Amniotic epithelial cell (primary cell): ENCODE measurements around the gene VWC2L.

Experiments
- DNase-seq: peaks from one replicate; pipeline ENCODE4 v3.0.0-alpha.2; 2010; ENCODE audit warnings: low read depth

The VWC2L gene

DNA sequence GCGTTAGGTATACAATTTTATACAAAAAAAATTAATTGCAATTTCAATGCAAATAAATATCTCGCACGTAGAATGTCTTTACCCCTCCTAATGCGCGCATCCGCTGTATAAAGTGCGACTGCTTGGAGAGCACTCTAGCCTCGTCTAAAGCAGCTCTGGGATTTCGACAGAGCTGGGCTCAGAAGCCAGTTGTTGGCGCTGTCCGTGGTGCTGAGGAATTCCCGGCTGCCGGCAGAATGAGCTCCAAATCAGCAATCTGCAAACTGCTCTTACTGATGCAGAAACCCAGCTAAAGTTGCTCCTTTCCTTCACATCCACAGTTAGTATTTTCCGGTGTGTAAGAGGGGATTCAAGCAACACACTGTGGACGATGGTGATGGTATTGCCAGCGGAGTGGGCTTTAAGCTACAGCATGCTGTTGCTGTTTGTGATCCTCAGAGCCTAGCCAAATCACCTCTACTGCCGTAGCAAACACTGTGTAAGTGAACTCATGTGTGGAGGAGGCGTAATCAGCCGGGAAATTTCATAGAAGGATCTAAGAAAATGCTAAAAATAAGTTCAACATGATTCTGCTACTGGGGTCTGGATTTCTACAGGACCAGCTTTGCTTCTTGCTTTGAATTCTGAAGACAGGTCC, at the start of gene VWC2L:
Gene VWC2L (plus strand): TSS at position 137 of the 637 bp plus-strand sequence. CDS start 3,140 bp downstream, outside the sequence.
- DNase-seq: peak; percentile 56

DNA sequence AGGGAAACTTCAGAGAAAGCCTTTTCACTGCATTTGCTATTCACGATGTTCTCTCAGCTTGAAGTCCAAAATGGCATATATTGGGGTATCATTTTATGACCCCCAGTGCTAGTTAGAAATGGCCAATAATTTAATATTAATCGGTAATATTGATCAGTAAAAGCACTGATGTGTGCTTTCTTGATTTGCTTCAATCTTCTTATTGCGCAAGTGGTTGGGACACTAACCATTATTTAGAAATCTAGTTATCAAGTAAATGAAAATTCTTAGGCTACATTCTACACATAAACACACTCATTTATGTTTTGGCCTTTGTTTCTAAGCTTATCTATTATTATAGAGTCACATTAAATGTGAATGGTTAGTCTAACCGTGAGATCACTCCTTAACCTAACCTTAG, 49.7 kb upstream of the VWC2L start:
- DNase-seq: no peak

DNA sequence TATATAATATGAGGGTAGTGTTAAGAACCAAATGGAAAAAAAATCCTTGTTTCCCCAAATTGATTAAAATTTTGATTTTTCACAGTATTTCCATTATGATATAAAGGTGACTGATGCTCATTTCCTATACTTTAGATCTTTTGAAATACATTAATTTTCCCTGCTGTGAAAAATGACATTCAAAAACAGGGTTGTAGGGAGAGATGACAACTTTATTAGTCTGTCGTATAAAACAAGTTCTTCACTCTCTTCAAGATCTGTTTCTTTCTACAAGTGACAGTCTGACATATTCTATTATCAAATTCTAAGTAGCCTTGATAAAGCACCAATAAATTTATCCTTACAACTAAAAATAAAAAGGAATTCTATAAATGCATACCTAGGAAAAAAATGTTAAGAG, 45.3 kb upstream of the VWC2L start:
- no peak for DNase-seq

DNA sequence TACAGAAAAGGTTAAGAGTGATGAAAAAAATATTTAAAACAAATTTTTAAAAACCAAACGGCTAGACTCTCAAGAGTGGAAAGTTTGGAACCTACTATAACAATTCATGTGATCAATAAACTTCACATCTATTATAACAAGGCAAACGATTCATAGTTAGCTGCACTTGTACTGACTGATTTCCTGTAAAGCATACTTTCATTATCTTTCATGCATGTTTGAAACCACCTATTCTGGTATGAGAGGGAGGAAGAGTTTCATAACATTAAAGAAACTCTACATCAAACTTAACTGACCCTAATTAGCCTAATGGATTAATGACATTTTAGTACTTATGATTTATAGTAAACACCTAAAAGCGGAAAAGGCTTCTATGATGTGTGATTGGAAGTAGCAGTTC, 43.7 kb upstream of the VWC2L start:
- DNase-seq: no peak

DNA sequence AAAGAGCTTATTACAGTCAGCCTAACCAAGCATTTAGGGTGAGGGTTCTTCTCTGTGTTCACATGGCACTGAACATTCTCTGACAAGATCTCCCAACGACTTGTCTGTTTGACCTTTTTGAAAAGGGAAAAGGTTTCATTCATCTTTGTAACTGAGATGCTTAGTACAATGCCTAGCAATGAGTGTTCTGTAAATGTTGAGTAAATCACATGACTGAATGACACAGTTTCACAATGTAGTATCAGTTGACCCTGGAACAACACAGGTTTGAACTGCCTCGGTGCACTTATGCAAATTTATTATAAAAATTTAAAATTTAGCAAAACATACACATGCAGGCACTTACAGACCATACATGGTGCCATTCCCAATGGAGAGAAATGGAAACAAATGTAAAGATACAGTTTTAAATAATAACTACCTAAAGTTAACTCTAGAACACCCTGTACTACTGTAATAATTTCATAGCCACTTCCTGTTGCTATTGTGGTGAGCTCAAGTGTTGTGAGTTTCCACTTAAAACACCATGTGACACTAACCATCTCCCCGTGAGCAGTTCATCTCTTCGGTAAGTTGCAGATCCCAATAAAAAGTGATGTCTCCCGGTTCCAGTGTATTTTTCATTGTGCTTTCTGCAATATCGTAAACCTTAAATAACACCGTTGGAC, 34.1 kb upstream of the VWC2L start:
- DNase-seq: no peak

DNA sequence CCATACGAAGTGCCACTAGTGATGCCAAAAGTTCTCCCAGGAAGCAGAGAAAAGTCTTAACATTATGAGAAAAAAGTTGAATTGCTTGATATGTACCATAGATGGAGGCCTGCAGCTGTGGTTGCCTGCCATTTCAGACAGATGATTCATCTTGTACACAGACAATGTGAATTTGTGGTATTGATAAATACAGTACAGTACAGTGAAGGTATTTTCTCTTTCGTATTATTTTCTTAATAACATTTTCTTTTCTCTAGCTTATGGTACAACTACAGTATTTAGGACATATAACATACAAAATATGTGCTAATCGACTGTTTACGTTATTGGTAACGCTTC, 33.6 kb upstream of the VWC2L start:
- no peak for DNase-seq

DNA sequence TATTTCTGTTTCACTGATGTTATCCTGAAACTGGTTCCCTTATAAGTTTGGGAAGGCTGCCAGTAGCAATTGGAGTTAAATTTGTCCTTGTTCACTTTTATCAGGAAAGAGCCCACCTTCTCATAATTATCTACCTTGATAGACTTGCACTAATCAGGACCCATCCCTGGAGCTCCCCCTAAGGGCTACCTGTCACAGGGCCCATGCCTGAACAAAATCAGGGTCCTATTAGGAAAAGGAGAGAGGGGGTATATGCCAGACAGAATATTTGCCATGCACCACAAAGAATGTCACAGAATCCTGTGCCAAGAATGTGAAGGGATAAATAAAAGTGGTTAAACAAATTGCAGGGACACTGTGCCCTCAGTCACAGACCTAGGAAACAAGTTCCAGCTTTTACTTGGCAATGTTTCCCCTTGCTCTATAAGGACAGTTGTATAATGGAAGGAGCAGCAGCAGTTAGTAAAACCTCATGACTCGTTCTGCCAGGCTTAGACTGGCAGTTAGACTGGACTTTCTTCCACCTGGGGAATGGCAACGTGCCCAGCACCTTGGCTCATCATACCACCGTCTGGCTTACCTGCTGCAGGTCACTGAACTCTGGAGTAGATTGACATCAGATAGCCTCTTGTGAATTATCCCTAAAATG, 32.3 kb upstream of the VWC2L start:
- no peak for DNase-seq

DNA sequence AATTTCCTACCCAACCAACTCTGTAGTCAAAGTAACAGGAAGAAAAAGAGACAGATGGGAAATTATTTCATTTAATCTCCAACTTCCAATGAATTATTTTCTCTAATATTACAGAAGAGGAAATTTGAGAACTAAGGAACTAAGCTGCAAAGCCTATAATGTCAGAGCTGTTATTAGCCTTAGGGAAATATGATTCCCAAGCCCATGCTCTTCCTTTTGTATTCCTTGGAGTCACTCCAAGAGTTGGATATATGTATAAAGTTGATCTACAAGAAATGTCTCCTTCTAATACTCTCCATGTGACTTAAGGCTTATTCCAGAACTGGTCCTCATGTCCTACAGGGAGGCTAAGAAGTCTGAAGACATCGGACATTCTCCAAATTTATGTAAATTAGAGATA, 31.6 kb upstream of the VWC2L start:
- DNase-seq: no peak

DNA sequence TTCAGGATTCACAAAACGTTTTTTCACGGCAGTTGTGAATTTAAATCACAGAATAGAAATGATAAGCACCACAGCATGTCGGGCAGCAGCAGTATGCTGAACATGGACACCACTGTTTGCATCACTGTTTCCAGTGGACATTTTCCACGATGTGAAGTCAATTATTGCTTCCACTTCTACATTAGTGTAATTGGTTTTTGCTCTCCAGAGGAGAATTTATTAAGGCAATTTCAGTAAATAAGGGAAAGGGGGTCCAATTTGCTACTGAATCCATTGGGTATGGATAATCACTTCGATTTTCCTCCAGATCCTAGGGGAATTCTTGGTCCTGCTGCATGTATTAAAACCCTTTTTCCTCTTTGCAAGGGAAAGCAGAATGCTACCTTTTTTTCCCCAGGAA, 30.2 kb upstream of the VWC2L start:
- DNase-seq: no peak

DNA sequence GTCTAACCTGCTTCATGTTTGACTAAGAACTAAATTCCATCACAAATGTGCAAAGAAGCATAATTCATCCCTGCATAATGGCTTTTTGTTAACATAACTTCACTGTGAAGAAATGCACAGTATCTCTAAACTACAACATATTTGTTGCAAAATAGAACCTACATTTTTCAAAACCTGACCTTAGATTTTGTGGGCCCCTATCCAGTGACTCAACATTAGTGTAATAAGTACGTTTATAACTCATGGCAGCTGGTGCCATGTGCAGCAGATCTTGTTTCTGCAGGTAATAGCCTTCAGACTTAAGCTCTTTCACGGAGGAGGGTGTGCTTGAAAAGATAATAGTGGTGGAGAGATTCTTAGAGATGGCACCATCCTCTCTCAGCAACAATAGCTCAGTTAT, 28.6 kb upstream of the VWC2L start:
- no peak for DNase-seq

DNA sequence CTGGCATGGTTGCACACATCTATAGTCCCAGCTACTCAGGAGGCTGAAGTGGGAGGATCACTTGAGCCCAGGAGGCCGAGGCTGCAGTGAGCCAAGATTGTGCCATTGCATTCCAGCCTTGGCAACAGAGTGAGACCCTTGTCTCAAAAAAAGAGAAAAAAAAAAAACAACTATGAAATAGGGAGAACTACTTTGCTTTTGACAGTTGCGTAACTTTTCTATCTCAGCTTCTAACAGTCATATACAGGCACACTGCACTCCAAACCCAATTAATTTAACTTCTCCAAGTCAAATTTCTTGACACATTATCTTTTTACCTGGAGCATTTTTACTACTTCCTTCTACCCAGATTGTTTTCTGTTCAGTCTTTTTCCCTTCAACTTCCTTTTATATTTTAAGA, 24.1 kb upstream of the VWC2L start:
- DNase-seq: no peak

DNA sequence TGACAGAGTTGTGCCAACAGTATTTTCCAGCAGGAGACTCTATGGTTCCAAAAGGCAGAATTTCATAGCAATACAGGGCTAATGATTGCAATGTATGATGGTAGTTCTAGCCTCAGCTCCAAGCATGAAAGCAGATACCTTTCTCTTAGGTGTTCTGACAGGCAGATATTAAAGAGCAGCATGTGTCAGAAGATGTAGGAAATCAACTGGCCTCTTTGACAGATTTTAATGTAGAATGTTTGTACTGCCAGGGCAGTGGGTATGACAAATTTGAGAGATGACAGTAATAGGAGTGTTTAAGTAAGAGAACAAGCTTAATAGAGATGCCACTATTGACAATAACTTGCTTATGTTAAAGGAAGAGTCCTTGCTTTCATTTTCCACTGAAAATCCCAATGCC, 21.5 kb upstream of the VWC2L start:
- DNase-seq: no peak

DNA sequence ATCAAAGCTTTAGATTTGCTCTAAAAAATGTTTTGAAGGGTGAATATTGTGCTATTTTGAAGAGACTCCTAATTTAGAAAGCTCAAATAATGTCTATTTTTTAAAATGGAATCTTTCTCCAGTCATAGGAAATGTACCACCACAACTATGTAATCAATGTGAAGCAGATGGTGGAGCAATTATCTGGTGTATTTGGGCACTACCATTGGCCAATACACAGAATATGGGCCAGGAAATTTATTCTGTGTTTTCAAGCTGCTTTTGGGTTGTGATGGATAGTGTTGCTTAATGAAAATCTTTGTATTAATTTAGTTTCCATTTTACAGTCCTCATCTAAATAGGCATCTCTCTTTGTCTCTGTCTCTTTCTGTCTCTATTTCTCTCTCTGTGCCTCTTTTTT, 17.1 kb upstream of the VWC2L start:
- no peak for DNase-seq

DNA sequence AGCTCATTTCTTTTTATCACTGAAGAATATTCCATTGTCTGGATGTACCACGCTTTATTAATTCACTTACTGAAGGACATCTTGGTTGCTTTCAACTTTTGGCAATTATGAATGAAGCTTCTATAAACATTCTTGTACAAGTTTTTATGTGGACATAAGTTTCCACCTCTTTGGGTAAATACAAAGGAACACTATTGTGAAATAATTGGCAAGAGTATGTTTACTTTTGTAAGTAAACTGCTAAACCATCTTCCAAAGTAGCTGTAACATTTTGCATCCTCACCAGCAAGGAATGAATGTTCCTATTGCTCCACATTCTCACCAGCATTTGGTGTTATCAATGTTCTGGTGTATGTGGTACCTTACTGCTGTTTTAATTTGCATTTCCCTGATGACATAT, 15.8 kb upstream of the VWC2L start:
- no peak for DNase-seq

DNA sequence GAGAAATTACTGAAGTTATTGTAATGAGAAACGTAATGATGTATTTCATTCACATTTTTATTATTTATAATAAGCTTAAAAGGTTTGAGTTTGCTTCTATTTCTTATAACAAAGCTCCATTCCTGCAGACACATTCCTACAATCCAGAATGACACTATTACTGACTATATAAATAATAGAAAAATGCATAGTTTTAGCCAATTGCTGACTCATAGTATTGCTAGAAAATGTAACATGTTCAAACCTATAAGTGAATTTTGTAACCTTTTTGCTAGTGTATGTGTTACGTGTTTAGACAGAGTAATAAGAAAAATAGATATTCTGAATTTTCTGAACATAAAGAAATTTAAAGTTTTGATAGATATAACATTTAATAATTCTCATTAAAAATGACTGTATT, 9.3 kb upstream of the VWC2L start:
- DNase-seq: no peak

DNA sequence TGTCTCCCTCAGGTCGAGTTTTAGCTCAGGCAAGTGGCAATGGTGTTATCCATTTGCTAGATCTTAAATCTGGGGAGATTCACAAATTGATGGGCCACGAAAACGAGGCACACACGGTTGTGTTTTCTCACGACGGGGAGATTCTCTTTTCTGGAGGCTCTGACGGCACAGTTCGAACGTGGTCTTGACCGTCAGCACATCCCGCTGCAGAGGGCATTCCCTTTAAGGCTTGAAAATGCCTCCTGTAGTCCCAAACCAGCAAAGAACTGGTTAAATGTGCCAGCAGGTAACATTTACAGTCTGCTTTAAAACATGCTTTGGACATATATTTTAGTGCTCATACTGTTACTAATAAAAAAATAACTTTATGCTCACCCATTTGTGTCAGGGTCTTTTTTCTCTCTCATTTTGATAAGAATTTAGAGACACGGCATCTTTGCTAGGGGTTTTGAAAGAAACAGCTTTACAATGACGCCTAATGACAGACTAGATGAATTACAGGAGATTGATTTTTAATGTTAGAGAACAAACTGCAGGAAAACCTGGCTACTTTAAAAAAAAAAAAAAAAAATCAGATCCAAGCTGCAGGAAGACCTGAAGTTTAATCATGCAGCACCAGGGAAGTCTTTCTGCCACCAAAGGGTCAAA, 602 bp upstream of the VWC2L start:
- DNase-seq: no peak

DNA sequence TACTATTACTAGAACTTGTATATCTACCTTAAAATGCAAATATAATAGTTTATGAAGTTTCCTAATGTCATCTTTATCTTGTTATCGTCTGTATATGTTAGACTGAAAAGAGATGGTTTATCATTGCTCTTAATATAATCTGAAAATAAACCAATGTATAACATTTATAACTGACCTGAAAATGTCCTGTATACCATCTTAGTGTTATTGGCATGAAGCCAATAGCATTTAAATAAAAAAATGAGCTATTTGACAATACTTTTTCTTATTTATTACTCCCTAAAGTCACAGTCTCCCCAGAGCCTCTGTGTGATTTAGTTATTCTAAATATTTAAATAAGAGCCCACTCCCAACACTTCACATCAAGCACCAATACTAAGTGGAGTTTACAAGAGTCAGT, 1.8 kb downstream of the VWC2L start:
- DNase-seq: no peak

DNA sequence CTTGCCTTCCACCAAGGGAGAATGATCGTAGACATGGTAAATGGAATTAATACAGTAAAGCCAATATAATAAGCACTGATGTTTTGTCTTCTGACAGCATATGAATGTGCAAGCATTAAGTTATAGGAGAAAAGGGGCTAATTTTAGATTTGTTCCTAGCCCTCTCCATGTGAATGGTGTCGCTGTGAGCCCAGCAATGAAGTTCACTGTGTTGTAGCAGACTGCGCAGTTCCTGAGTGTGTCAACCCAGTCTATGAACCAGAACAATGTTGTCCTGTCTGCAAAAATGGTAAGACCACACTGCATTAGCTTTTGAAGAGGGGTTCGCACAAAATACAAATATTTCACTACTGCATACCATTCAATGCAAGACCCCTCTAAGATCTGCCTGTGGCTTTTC, 25.6 kb downstream of the VWC2L start:
- DNase-seq: no peak

DNA sequence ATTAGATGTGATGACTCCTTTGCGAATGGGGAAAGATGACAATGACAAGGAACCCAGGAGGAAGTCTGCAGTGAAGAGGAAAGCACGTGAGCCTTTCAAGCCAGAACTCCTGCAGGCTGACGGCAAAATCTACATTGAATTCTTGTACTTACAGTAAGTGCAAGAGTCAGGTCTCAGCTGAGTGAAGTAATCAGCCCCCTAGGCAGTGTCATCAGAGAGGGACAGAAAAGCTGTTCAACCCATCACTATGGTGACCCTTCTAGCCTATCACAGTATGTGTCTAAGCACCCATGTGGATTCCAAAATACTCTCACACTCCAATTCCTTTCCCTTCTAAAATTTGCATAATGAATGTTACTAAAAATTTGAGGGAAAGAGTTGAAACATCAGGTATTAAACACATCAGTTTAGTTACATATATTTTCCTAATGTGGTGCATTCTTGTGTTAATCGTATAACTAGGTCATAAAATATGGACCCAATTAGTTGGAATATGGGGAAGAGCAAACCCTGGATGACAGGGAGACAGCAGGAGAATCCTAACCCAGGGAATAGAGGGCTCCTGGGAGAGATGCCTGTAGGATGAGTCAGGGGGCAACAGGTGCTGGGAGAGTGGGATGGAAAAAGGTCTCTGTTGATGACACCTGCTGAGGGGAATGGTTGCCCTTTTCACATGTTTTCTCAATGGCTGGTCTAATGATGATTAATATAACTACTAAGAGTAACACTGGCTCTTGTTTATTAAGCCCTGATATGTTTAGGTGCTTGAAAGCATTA, 39.5 kb downstream of the VWC2L start:
- DNase-seq: no peak

DNA sequence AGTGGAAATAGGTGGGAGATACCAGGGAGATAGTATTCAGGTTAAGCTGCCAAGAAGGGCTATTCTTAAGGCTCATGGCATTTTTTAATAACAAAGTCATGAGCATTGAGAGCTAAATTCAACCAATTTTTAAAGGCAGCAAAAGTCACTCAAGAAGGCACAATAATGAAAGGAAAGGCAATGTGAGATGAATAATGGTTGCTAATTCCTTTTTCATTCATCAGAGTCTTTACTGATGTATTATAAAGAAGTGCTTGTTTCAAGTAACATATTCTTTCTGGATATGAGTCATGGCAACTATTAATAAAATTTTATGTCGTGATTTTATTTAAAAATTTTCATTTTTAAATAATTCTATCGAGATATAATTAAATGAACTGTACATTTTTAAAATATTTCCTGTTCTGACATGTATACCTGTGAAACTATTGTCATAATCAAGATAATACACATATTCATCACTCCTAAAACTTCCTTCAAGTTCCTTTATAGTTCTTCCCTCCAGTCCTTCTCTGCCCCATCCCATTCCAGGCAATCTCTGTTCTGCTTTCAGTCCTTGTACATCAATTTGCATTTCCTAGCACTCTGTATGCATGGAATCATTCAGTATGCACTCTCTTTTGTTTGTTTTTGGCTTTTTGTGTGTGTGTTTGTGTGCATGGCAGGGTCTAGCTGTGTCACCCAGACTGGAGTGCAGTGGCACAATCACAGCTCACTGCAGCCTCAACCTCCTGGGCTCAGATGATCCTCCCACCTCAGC, 40.8 kb downstream of the VWC2L start:
- no peak for DNase-seq

DNA sequence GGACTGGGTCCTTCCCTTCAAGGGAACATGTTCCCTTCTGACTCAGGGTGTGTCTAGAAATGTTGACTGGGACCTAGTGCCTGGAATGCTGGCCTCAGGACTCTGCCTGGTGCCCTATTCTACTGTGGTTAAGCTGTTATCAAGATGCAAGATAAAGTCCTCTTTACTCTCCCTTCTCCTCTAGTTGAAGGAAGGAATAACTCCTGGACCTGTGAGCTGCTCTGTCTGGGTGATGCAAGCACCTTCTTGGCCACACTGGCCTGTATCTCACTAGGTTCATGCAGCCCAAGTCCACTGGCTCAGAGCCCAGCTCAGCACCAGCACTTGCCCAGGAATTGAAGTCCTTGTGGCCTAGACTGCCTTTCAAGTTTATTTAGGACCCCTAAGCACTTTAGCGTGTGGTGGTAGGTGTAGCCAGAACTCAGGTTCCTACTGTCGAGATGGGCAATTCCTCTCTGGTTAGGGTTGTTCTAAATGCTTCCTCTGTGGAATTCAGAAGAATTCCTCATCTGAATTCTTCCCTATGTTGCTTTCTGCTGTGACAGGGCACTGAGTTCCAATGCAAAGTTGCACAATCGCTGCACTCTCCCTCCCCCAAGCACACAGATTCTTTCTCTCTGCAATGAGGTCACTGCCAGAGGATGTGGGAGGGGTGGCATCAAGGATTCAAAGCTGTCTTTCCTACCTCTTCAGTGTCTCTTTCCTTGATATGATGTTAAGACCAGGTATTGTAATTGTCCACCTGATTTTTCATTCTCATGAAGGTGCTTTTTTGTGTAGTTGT, 54.7 kb downstream of the VWC2L start:
- DNase-seq: no peak
